K562 (cell line): ENCODE measurements around the gene PLEKHM3. TPM values are rescaled to one million over a fixed set of nuclear protein-coding genes. Genes with fewer than 3 reads are reported as not detected.
A peak's percentile ranks its signal among the peaks of the same experiment; 100 is the strongest.

Experiments used
- ARID3A ChIP-seq: IDR thresholded peaks from 2 replicates; pipeline ENCODE4 v1.6.1; 2012; ENCODE audit warnings: low read depth, low read length, improper control_type of control experiment, borderline replicate concordance
- ATF1 ChIP-seq, 2 experiments: fragments of 450-650 bp in 1 of 2; IDR thresholded peaks; 2 replicates each; pipeline ENCODE4 v1.6.1; 2016; ENCODE audit warnings: missing compliant biosample characterization in 1 of 2, missing genetic modification characterization in 1 of 2
- CCNT2 ChIP-seq: IDR thresholded peaks from 2 replicates; pipeline ENCODE4 v1.6.1; 2011; ENCODE audit warnings: borderline replicate concordance, low read depth, mild to moderate bottlenecking, moderate library complexity, mixed read lengths, low read length; ENCODE audit not compliant: insufficient read length; ENCODE audit errors: extremely low read depth
- PBX2 ChIP-seq, 2 experiments: IDR thresholded peaks in 1 of 2; conservative IDR thresholded peaks in 1 of 2; 2 replicates each; pipeline ENCODE4 v1.6.1; 2016; ENCODE audit warnings: low read depth in 2 of 2, mild to moderate bottlenecking in 1 of 2, missing compliant biosample characterization in 1 of 2, missing genetic modification characterization in 1 of 2, moderate library complexity in 1 of 2
- PCBP2 ChIP-seq: fragments of 200-400 bp; formaldehyde crosslinking; IDR thresholded peaks from 2 replicates; pipeline ENCODE4 v1.6.1; 2018; ENCODE audit warnings: low read length, low read depth, mild to moderate bottlenecking, moderate library complexity; ENCODE audit not compliant: poor library complexity, severe bottlenecking
- PHF21A ChIP-seq: fragments of 450-650 bp; IDR thresholded peaks from 2 replicates; pipeline ENCODE4 v1.6.1; 2017; ENCODE audit warnings: low read depth, borderline replicate concordance
- PKNOX1 ChIP-seq: fragments of 450-650 bp; IDR thresholded peaks from 2 replicates; pipeline ENCODE4 v1.6.1; 2016
- POLR2G ChIP-seq: fragments of 200-400 bp; formaldehyde crosslinking; IDR thresholded peaks from 2 replicates; pipeline ENCODE4 v1.6.1; 2017; ENCODE audit warnings: low read depth, mild to moderate bottlenecking, antibody characterized with exemption, low read length, moderate library complexity
- PRMT5 ChIP-seq: sonication (generic); formaldehyde crosslinking; IDR thresholded peaks from 2 replicates; pipeline ENCODE4 v1.5.0; 2020; ENCODE audit warnings: missing genetic modification reagents
- SMARCA4 ChIP-seq: fragments of 450-650 bp; IDR thresholded peaks from 2 replicates; pipeline ENCODE4 v1.6.1; 2016
- SUPT5H ChIP-seq: fragments of 450-650 bp; IDR thresholded peaks from 2 replicates; pipeline ENCODE4 v1.6.1; 2016
- TARDBP ChIP-seq: fragments of 450-650 bp; IDR thresholded peaks from 2 replicates; pipeline ENCODE4 v1.6.1; 2016
- YY1 ChIP-seq, 3 experiments: IDR thresholded peaks; 2 replicates each; pipeline ENCODE4 v1.6.1; 2011; ENCODE audit warnings: low read length in 2 of 3, mild to moderate bottlenecking in 2 of 3, moderate library complexity in 2 of 3, borderline replicate concordance in 1 of 3, control low read depth in 1 of 3, low read depth in 1 of 3; ENCODE audit not compliant: insufficient read depth in 3 of 3, insufficient replicate concordance in 2 of 3, control insufficient read depth in 1 of 3, insufficient read length in 1 of 3; ENCODE audit errors: extremely low read depth in 1 of 3
- ZNF174 ChIP-seq: fragments of 250-450 bp; sonication (Bioruptor Pico); IDR thresholded peaks from 2 replicates; pipeline ENCODE4 v1.4.0; 2020; ENCODE audit warnings: mild to moderate bottlenecking
- ZNF239 ChIP-seq: fragments of 250-450 bp; sonication (Bioruptor Pico); IDR thresholded peaks from 2 replicates; pipeline ENCODE4 v1.4.0; 2020; ENCODE audit warnings: mild to moderate bottlenecking
- ZNF444 ChIP-seq: fragments of 250-450 bp; sonication (Bioruptor Pico); IDR thresholded peaks from 2 replicates; pipeline ENCODE4 v1.4.0; 2020; ENCODE audit warnings: mild to moderate bottlenecking, moderate library complexity
- polyA plus RNA-seq, 8 experiments: library from polyadenylated mRNA; depleted of rRNA in 4 of 8; stranded (reverse) in 5 of 8; unstranded in 3 of 8; fragments of >200 nt; fragmentation: Nextera tagmentation in 2 of 8; fragmentation: Illumina TruSeq in 1 of 8; extraction: Ambion mirVana in 2 of 8; extraction: Trizol in 1 of 8; gene quantifications; 2 replicates each; pipeline versions ENCODE4 v1.2.1 to v1.2.3, GENCODE V29; 2011 to 2014; ENCODE audit warnings: inconsistent platforms in 1 of 8, missing spikeins in 1 of 8
- total RNA-seq, 7 experiments: library from RNA; depleted of rRNA in 6 of 7; stranded (reverse); fragments of >200 nt in 6 of 7; fragmentation: Illumina TruSeq in 2 of 7; extraction: Trizol in 2 of 7; gene quantifications; 2 replicates each; pipeline versions ENCODE4 v1.2.1 to v1.2.3, GENCODE V29; 2011 to 2021; ENCODE audit warnings: low replicate concordance in 1 of 7
- TF ChIP-seq, protein P1 (sequence below): fragments of 150-350 bp; IDR thresholded peaks from 2 replicates; pipeline ENCODE4 v1.6.1; 2014; ENCODE audit warnings: low read depth, mild to moderate bottlenecking, low read length, borderline replicate concordance

PLEKHM3 gene
- total and polyA plus RNA-seq, 9 of the 15 experiments (the other 6 are each of a cell fraction or from before 2014, with no cell fraction given), result 0.24 to 1.6 (median 1.0) TPM

GRCh38 chr2:207772081-207772843, 253.1 kb downstream of the PLEKHM3 start (continued):
- TF ChIP-seq POLR2G (peak; percentile 64), ARID3A (no peak), SMARCA4 (0 out of 2 replicates have a peak, but pooled peaks have one; percentile 13), ATF1 (CRISPR knock-in tag; IDR thresholded peaks at IDR 0.05) (no peak), ATF1 (tag; IDR thresholded peaks at IDR 0.05) (peak; percentile 94), ZNF444 (peak; percentile 99), YY1 (IDR thresholded peaks at IDR 0.05; ENCODE audit: borderline replicate concordance in 1 of 3, control insufficient read depth in 1 of 3, extremely low read depth in 1 of 3, insufficient read depth in 3 of 3, insufficient read length in 1 of 3, insufficient replicate concordance in 2 of 3, low read depth in 1 of 3, low read length in 2 of 3) (peak in 2 of 3 experiments; percentile 34 to 78), TARDBP (no peak), PBX2 (CRISPR knock-in tag; IDR thresholded peaks at IDR 0.05; ENCODE audit: low read depth) (no peak), PBX2 (tag; conservative IDR thresholded peaks at IDR 0.05; ENCODE audit: low read depth) (peak; percentile 94), PKNOX1 (no peak; the same call in 1 of the 2 replicates), PCBP2 (no peak), PRMT5 (CRISPR knock-in tag) (no peak), SUPT5H (no peak), CCNT2 (no peak), ZNF239 (CRISPR knock-in tag) (peak; percentile 98), ZNF174 (CRISPR knock-in tag) (peak; percentile 98), PHF21A (no peak)
- TF ChIP-seq, protein P1, sequence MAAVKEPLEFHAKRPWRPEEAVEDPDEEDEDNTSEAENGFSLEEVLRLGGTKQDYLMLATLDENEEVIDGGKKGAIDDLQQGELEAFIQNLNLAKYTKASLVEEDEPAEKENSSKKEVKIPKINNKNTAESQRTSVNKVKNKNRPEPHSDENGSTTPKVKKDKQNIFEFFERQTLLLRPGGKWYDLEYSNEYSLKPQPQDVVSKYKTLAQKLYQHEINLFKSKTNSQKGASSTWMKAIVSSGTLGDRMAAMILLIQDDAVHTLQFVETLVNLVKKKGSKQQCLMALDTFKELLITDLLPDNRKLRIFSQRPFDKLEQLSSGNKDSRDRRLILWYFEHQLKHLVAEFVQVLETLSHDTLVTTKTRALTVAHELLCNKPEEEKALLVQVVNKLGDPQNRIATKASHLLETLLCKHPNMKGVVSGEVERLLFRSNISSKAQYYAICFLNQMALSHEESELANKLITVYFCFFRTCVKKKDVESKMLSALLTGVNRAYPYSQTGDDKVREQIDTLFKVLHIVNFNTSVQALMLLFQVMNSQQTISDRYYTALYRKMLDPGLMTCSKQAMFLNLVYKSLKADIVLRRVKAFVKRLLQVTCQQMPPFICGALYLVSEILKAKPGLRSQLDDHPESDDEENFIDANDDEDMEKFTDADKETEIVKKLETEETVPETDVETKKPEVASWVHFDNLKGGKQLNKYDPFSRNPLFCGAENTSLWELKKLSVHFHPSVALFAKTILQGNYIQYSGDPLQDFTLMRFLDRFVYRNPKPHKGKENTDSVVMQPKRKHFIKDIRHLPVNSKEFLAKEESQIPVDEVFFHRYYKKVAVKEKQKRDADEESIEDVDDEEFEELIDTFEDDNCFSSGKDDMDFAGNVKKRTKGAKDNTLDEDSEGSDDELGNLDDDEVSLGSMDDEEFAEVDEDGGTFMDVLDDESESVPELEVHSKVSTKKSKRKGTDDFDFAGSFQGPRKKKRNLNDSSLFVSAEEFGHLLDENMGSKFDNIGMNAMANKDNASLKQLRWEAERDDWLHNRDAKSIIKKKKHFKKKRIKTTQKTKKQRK, result no peak
